Stomach smooth muscle (tissue), 2 donors: ENCODE results near the gene NOS1AP.
"Not testable (repeated sequence)": the region's sequence is repeated elsewhere in the genome, so short reads cannot be mapped to it uniquely, and the experiment has no call there.

Source experiments
- H3K27ac ChIP-seq: one replicate; pipeline ENCODE4 v1.7.0; 2013; ENCODE audit warnings: mild to moderate bottlenecking, low read length, inconsistent platforms
- H3K27me3 ChIP-seq, 2 donors: one replicate each; pipeline ENCODE4 v1.7.0; 2013; ENCODE audit warnings: low read length in 2 of 2; ENCODE audit not compliant: insufficient read depth in 2 of 2, control insufficient read depth in 1 of 2
- H3K36me3 ChIP-seq, 2 donors: one replicate each; pipeline ENCODE4 v1.7.0; 2013; ENCODE audit warnings: low read length in 2 of 2; ENCODE audit not compliant: control insufficient read depth in 2 of 2, insufficient read depth in 2 of 2
- H3K4me1 ChIP-seq: one replicate; pipeline ENCODE4 v1.7.0; 2013; ENCODE audit warnings: low read length; ENCODE audit not compliant: control insufficient read depth, insufficient read depth
- H3K4me3 ChIP-seq, 2 donors: one replicate each; pipeline ENCODE4 v1.7.0; 2013; ENCODE audit warnings: low read length in 2 of 2
- H3K9ac ChIP-seq, 2 donors: one replicate each; pipeline ENCODE4 v1.7.0; 2013; ENCODE audit warnings: low read length in 2 of 2, mild to moderate bottlenecking in 1 of 2
- H3K9me3 ChIP-seq, 2 donors: one replicate each; pipeline ENCODE4 v1.7.0; 2013; ENCODE audit warnings: low read length in 2 of 2; ENCODE audit not compliant: control insufficient read depth in 2 of 2
- donor health status: healthy.
- donor health status: Pancreatic carcinoma.

Gene NOS1AP

DNA sequence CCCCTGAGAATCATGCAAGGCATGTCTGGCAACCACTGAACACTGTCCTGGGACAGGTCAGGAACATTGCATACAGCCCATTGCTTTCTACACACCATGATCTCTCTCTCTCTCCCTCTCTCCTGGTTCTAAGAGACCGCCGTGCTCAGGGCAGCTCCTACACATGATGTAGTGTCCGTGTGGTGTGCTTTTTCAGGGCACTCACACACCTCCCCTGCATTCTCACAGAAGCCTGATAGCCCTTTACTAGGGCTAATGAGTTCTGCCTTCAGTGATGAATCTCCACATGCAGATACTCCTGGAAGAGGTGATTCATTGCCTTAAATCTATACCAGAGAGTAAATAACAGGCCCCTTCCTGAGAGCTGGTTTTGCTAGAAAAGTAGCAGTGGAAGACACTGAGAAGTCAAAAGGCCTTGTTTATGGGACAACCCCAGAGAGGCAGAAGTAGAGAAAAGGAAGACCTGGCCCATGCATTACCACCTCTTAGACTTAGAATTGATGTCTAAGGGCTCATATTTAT is 38.7 kb upstream of the NOS1AP start:
- Histone ChIP-seq H3K4me1 (no peaks in the 10 kb centered on the region), H3K36me3 (no peaks in the 10 kb centered on the region), H3K27ac (no peak overlapping the region), H3K9ac (no peak overlapping the region), H3K9me3 (no peaks in the 10 kb centered on the region), H3K4me3 (no peak overlapping the region), H3K27me3 (peaks cover 6 to 15% of the 10 kb centered on the region in 2 donors)

DNA sequence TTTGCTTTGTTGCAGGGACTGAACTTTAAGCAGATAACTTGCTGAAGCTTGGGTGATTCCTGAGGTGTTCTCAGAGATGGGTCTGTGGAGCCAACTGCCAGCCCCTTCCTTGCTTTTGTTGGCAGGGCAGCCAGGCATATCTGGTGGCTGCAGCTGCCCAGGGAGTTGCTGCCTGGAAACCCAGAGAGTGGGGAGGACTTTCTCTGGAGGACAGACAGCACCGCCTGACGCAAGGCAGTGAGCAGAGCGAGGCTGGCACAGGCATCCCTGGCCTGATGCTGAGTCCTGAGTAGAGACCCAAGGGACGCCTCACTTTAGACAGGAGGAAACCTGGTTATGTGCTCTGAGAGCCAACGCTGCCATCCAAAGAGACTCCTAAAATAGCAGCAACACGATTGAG is 36.1 kb upstream of the NOS1AP start:
- Histone ChIP-seq H3K4me3 (no peak overlapping the region), H3K9me3 (no peaks in the 10 kb centered on the region), H3K27ac (no peak overlapping the region), H3K27me3 (peaks cover 5 to 8% of the 10 kb centered on the region in 2 donors), H3K36me3 (no peaks in the 10 kb centered on the region), H3K9ac (no peak overlapping the region), H3K4me1 (no peaks in the 10 kb centered on the region)

GRCh38 chr1:162035241-162035640 is 34.2 kb upstream of the NOS1AP start:
- H3K4me1 ChIP-seq: no peaks in the 10 kb centered on the region
- no peak overlapping the region for H3K9ac ChIP-seq
- H3K4me3 ChIP-seq: no peak overlapping the region

GRCh38 chr1:162036163-162036562 is 33.3 kb upstream of the NOS1AP start:
- no peaks in the 10 kb centered on the region for H3K4me1 ChIP-seq
- H3K27me3 ChIP-seq: peaks cover 0 to 6% of the 10 kb centered on the region in 2 donors
- H3K9me3 ChIP-seq: no peaks in the 10 kb centered on the region
- no peak overlapping the region for H3K4me3 ChIP-seq
- H3K36me3 ChIP-seq: no peaks in the 10 kb centered on the region
- H3K27ac ChIP-seq: no peak overlapping the region
- no peak overlapping the region for H3K9ac ChIP-seq

More at GRCh38 chr1:162035241-162035640, 34.2 kb upstream of the NOS1AP start:
- H3K27me3 ChIP-seq: peaks cover 0 to 6% of the 10 kb centered on the region in 2 donors
- H3K9me3 ChIP-seq: no peaks in the 10 kb centered on the region
- no peaks in the 10 kb centered on the region for H3K36me3 ChIP-seq
- no peak overlapping the region for H3K27ac ChIP-seq

DNA sequence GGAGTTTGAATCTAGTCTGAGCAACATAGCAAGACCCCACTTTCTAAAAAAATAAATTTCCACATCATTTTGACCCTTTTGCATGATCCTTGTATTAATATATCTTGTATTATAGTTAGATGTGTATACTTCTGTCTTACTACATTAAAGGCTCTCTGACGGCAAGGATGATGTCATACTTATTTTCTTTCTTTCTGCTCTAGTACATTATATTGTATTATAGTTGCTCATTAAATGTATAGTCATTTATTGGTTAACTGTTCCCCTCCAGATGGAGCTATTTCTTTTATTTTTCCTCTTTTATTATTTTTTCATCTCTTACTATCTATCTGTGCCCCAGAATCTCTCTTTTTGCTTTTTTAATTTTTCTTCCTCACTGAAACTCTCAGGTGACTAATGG is 30.9 kb upstream of the NOS1AP start:
- no peak overlapping the region for H3K4me3 ChIP-seq
- no peaks in the 10 kb centered on the region for H3K4me1 ChIP-seq
- no peak overlapping the region for H3K27ac ChIP-seq
- H3K9ac ChIP-seq: no peak overlapping the region
- H3K9me3 ChIP-seq: no peaks in the 10 kb centered on the region
- H3K27me3 ChIP-seq: peaks cover 0 to 8% of the 10 kb centered on the region in 2 donors
- H3K36me3 ChIP-seq: no peaks in the 10 kb centered on the region

DNA sequence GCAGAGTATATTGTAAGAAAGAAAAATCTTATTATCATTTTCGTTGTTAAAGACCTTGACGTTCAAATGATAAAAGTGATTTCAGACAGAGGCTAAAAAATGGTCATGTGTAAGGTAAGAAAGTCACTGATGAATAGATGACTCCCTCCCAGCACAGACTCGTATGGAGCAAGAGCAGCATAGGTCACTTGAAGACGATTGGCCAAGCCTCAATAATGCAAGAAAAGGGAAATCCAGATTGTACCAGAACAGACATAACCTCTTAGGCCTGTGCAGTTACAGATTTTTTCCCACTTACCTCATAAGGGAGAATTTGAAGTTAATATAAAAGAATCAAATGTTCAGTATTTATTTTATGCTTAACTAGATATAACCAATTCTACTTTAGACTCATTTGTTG is 29.5 kb upstream of the NOS1AP start:
- no peak overlapping the region for H3K9ac ChIP-seq
- H3K4me1 ChIP-seq: no peaks in the 10 kb centered on the region
- no peak overlapping the region for H3K4me3 ChIP-seq
- no peak overlapping the region for H3K27ac ChIP-seq
- H3K36me3 ChIP-seq: no peaks in the 10 kb centered on the region
- H3K27me3 ChIP-seq: peaks cover 0 to 8% of the 10 kb centered on the region in 2 donors
- H3K9me3 ChIP-seq: no peaks in the 10 kb centered on the region

GRCh38 chr1:162040657-162041056 is 28.8 kb upstream of the NOS1AP start:
- H3K4me1 ChIP-seq: no peaks in the 10 kb centered on the region
- H3K27ac ChIP-seq: no peak overlapping the region
- no peak overlapping the region for H3K9ac ChIP-seq
- no peak overlapping the region for H3K4me3 ChIP-seq
- no peaks in the 10 kb centered on the region for H3K9me3 ChIP-seq
- no peaks in the 10 kb centered on the region for H3K36me3 ChIP-seq
- H3K27me3 ChIP-seq: peaks cover 0 to 6% of the 10 kb centered on the region in 2 donors

- H3K9ac ChIP-seq: no peak overlapping the region
- no peaks in the 10 kb centered on the region for H3K9me3 ChIP-seq
- H3K27ac ChIP-seq: no peak overlapping the region
- H3K36me3 ChIP-seq: no peaks in the 10 kb centered on the region
- no peak overlapping the region for H3K4me3 ChIP-seq
- H3K4me1 ChIP-seq: no peaks in the 10 kb centered on the region
- peaks cover 0 to 6% of the 10 kb centered on the region in 2 donors for H3K27me3 ChIP-seq
Measured at GRCh38 chr1:162042361-162042760, 27.1 kb upstream of the NOS1AP start.

DNA sequence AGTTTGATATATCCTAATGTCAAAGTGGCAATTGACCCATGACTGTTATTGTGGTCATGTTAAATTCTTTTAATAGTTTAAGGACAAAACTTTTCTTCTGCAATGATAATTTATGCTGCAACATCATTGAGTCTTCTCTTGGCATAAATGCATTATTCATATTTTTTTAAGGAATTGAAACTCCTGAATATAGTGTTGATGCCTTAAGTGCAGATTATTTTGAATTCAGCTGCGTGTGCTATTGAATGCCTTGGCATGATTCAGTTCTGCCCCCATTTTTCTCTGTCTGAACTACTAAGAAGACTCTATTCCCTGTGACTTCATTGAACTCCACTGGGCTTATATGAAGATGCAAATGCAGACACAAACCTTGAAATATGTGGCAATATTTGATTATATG is 22.6 kb upstream of the NOS1AP start:
- H3K27me3 ChIP-seq: no peaks in the 10 kb centered on the region
- H3K4me1 ChIP-seq: no peaks in the 10 kb centered on the region
- no peaks in the 10 kb centered on the region for H3K36me3 ChIP-seq
- no peak overlapping the region for H3K27ac ChIP-seq
- H3K9me3 ChIP-seq: no peaks in the 10 kb centered on the region
- H3K4me3 ChIP-seq: no peak overlapping the region
- H3K9ac ChIP-seq: no peak overlapping the region

GRCh38 chr1:162053949-162054348 is 15.5 kb upstream of the NOS1AP start:
- H3K27me3 ChIP-seq, H3K36me3 ChIP-seq, H3K4me1 ChIP-seq, H3K4me3 ChIP-seq, H3K9ac ChIP-seq, H3K9me3 ChIP-seq, H3K27ac ChIP-seq: not testable (repeated sequence)

DNA sequence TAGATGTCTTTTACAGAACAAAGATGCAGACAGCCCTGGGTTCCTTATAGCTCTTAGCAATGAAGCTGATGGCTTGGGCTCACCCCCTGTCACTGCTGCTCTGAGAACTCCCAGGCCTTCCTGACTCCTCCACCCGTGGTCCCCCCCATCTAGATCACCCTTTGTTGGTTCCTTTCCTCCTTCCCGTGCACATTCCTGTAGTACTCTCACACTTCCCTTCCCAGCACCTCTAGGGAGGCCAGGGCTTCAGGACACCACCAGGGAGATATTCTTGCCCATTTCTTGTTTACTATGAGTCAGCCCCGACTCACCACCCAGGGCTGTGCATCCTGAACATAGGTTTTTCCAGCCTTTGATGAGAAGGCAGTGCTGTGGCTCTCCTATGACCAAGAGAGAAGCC is 14.4 kb upstream of the NOS1AP start:
- Histone ChIP-seq H3K4me1 (peaks cover 4% of the 10 kb centered on the region), H3K9me3 (no peaks in the 10 kb centered on the region), H3K27ac (no peak overlapping the region), H3K9ac (no peak overlapping the region), H3K4me3 (no peak overlapping the region), H3K27me3 (no peaks in the 10 kb centered on the region), H3K36me3 (no peaks in the 10 kb centered on the region)
